Tibial nerve (tissue), 4 donors: ENCODE data around the gene LIMK1. TPM values are rescaled to one million over a fixed set of nuclear protein-coding genes. Genes with fewer than 3 reads are reported as not detected.

Source experiments
- DNase-seq, 2 donors: peaks; one replicate each; pipeline ENCODE4 v3.0.0-alpha.2; 2019; ENCODE audit warnings: low spot score in 2 of 2
- H3K27ac ChIP-seq, 4 donors: fragments of 200-600 bp; sonication (generic) in 3 of 4; one replicate each; pipeline ENCODE4 v1.5.1; 2017 to 2019; ENCODE audit warnings: mild to moderate bottlenecking in 1 of 4
- H3K27me3 ChIP-seq, 2 donors: fragments of 200-600 bp; sonication (generic) in 1 of 2; one replicate each; pipeline versions ENCODE4 v1.5.1 to v1.6.0; 2017 to 2019
- H3K36me3 ChIP-seq, 3 donors: fragments of 200-600 bp; sonication (generic); one replicate each; pipeline ENCODE4 v1.5.1; 2018 to 2019
- H3K4me1 ChIP-seq, 4 donors: fragments of 200-600 bp; sonication (generic) in 3 of 4; one replicate each; pipeline ENCODE4 v1.5.1; 2017 to 2019
- H3K4me3 ChIP-seq, 4 donors: fragments of 200-600 bp; sonication (generic) in 3 of 4; one replicate each; pipeline ENCODE4 v1.5.1; 2017 to 2019; ENCODE audit warnings: mild to moderate bottlenecking in 1 of 4, moderate library complexity in 1 of 4
- H3K9me3 ChIP-seq, 4 donors: fragments of 200-600 bp; sonication (generic) in 3 of 4; one replicate each; pipeline ENCODE4 v1.5.1; 2017 to 2019
- CTCF ChIP-seq, 5 experiments: fragments of 200-600 bp in 3 of 5; fragments of 450-650 bp in 2 of 5; sonication (generic) in 3 of 5; IDR thresholded peaks; one replicate each; pipeline ENCODE4 v1.5.1; 2016 to 2019; ENCODE audit warnings: antibody characterized with exemption in 5 of 5, mild to moderate bottlenecking in 3 of 5, moderate library complexity in 2 of 5
- EP300 ChIP-seq, 2 donors: sonication (generic); formaldehyde crosslinking; IDR thresholded peaks; one replicate each; pipeline ENCODE4 v1.6.1; 2017; ENCODE audit warnings: antibody characterized with exemption in 2 of 2, mild to moderate bottlenecking in 1 of 2
- POLR2A ChIP-seq, 2 donors: fragments of 450-650 bp; IDR thresholded peaks; one replicate each; pipeline ENCODE4 v1.6.1; 2017; ENCODE audit warnings: antibody characterized with exemption in 2 of 2, mild to moderate bottlenecking in 2 of 2, moderate library complexity in 2 of 2
- WGBS, 2 donors: methylation state at CpG; one replicate each; pipeline ENCODE4 v1.1.5; 2018; 5-methylcytosine and 5-hydroxymethylcytosine counted together
- total RNA-seq, 4 donors: library from RNA; depleted of rRNA; stranded (reverse); fragments of >200 nt; gene quantifications; one replicate each; pipeline ENCODE4 v1.1.0, GENCODE V29; 2016

The LIMK1 gene
- total RNA-seq, 4 donors from 2014 or later, result 14.4 to 30.3 (median 17.0) TPM

DNA sequence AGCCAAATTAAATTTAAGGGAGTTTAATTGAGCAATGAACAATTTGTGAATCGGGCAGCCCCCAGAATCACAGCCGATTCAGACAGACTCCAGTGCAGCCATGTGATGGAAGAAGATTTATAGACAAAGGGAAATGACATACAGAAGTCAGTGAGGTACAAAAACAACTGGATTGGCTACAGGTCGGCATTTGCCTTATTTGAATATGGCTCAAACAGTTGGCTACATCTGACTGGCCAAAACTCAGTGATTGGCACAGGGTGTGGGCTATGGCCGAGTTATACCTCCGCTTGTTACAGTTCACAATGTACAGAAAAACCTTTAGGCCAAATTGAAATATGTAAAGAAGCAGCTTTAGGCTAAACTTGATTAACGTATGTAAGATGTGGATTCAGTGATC, 59.8 kb downstream of the LIMK1 start:
- TF ChIP-seq CTCF (IDR thresholded peaks at IDR 0.05) (no peak), EP300 (IDR thresholded peaks at IDR 0.05) (no peak)
- no peak overlapping the region for H3K27ac ChIP-seq
- no peak for DNase-seq
- no peaks in the 10 kb centered on the region for H3K4me1 ChIP-seq
- no peaks in the 10 kb centered on the region for H3K27me3 ChIP-seq
- WGBS, 2 donors, result 59 to 68% methylated on average over 6 of the region's 6 CpGs
- H3K4me3 ChIP-seq, result no peak overlapping the region
- peaks cover 0 to 12% (median 0%) of the 10 kb centered on the region in 4 donors for H3K9me3 ChIP-seq
- no peaks in the 10 kb centered on the region for H3K36me3 ChIP-seq

GRCh38 chr7:74148491-74148890, 64.9 kb downstream of the LIMK1 start:
- H3K27ac ChIP-seq, result no peak overlapping the region
- H3K4me3 ChIP-seq, result no peak overlapping the region
- TF ChIP-seq EP300 (IDR thresholded peaks at IDR 0.05) (no peak), POLR2A (IDR thresholded peaks at IDR 0.05) (no peak), CTCF (IDR thresholded peaks at IDR 0.05) (no peak)
- H3K9me3 ChIP-seq, result peaks cover 0 to 12% (median 0%) of the 10 kb centered on the region in 4 donors
- H3K27me3 ChIP-seq, result no peaks in the 10 kb centered on the region
- 94 to 96% methylated on average over 1 of the region's 1 CpG for WGBS, 2 donors
- H3K36me3 ChIP-seq, result no peaks in the 10 kb centered on the region
- H3K4me1 ChIP-seq, result no peaks in the 10 kb centered on the region
- no peak for DNase-seq

DNA sequence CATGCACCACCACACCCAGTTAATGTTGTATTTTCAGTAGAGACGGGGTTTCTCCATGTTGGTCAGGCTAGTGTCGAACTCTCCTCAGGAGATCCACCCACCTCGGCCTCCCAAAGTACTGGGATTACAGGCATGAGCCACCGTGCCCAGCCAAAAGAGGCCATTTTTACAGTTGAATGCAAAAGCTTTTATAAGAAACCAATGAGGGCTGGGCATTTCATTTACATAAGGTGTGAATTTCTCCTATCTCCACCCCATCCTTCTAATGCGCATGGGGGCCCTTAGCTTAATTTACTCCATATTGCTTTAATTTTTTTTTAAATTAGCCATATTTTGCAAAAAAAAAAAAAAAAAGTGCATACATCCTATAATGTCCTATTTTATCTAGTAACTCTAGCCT, 65.5 kb downstream of the LIMK1 start:
- no peak for TF ChIP-seq CTCF (IDR thresholded peaks at IDR 0.05)
- no peak for TF ChIP-seq EP300 (IDR thresholded peaks at IDR 0.05)
- TF ChIP-seq POLR2A (IDR thresholded peaks at IDR 0.05), result no peak
- no peak for DNase-seq
- Histone ChIP-seq H3K4me1 (no peaks in the 10 kb centered on the region), H3K27me3 (no peaks in the 10 kb centered on the region), H3K36me3 (no peaks in the 10 kb centered on the region), H3K4me3 (no peak overlapping the region), H3K9me3 (peaks cover 0 to 12% (median 0%) of the 10 kb centered on the region in 4 donors), H3K27ac (no peak overlapping the region)
- WGBS, 2 donors, result 91 to 94% methylated on average over 5 of the region's 5 CpGs

- H3K27ac ChIP-seq, result no peak overlapping the region
- TF ChIP-seq POLR2A (IDR thresholded peaks at IDR 0.05) (no peak), CTCF (IDR thresholded peaks at IDR 0.05) (no peak), EP300 (IDR thresholded peaks at IDR 0.05) (no peak)
These were observed 66.0 kb downstream of the LIMK1 start for GRCh38 chr7:74149603-74150002.

GRCh38 chr7:74153736-74154135, 70.1 kb downstream of the LIMK1 start:
- DNase-seq, result no peak
- no peaks in the 10 kb centered on the region for H3K4me1 ChIP-seq
- H3K27ac ChIP-seq, result no peak overlapping the region
- H3K9me3 ChIP-seq, result no peaks in the 10 kb centered on the region
- 64 to 69% methylated on average over 9 of the region's 9 CpGs for WGBS, 2 donors
- no peaks in the 10 kb centered on the region for H3K36me3 ChIP-seq
- TF ChIP-seq EP300 (IDR thresholded peaks at IDR 0.05) (no peak), POLR2A (IDR thresholded peaks at IDR 0.05) (no peak), CTCF (IDR thresholded peaks at IDR 0.05) (no peak)
- H3K4me3 ChIP-seq, result no peak overlapping the region
- no peaks in the 10 kb centered on the region for H3K27me3 ChIP-seq

More at GRCh38 chr7:74149603-74150002, 66.0 kb downstream of the LIMK1 start:
- H3K4me3 ChIP-seq, result no peak overlapping the region
- DNase-seq, result no peak
- no peaks in the 10 kb centered on the region for H3K27me3 ChIP-seq
- WGBS, 2 donors, result 86 to 88% methylated on average over 1 of the region's 1 CpG
- H3K36me3 ChIP-seq, result no peaks in the 10 kb centered on the region
- H3K9me3 ChIP-seq, result peaks cover 0 to 8% (median 0%) of the 10 kb centered on the region in 4 donors
- H3K4me1 ChIP-seq, result no peaks in the 10 kb centered on the region
